HG03571 (cell line): ENCODE measurements around the gene XYLT1.

ENCODE experiments used
- ATAC-seq: cut with Tn5 transposase; IDR thresholded peaks from one replicate; pipeline ENCODE4 v1.9.1; 2021; ENCODE audit not compliant: unreplicated experiment

Gene XYLT1

GRCh38 chr16:17294856-17295255, 175.9 kb downstream of the XYLT1 start:
- ATAC-seq = no peak

- no peak for ATAC-seq
Measured at GRCh38 chr16:17293813-17294558, 176.8 kb downstream of the XYLT1 start.

GRCh38 chr16:17291289-17291688, 179.5 kb downstream of the XYLT1 start:
- ATAC-seq = no peak

DNA sequence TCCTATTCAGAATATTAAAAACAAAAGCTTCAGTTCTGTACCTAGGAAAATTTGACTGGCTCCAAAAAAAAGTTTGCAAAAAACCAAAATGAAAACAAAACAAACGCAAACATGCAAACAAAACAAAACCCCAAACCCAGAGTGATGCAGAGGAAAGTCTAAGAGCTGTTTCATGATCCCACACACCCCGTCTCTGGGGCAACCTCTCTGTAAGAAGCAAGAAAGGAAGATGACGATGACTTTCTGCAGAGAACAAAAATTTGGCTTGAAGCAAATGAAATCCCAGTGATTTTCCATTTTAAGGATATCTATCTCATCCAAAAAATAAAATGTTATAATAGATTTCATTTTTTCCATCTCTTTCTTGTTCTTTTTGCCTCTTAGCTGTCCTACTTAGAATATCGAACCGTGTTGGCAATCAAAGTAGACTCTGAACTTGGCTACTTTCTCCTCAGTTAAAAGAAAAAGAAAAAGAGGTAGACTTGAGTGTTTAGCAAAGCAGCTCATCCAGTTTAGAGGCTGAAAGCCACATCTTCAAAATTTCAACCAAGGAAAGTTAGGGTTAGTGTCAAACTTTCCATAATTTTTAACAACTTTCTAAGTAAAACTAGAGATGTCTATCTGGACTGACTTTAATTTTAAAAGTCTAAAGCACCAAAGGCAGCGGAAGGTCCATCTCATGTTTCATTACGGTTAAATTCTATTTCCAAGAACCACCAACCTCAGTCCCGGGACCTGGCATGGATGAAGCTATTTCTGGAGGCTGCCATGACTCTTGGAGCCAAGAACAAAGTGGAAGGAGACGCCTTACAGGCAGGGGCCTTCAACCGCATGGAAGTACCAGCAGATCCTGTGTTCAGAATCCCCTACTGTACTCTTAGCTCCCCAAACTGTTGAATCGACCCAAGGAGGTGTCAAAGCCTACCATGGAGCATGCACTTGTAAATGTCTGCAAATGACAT, 180.8 kb downstream of the XYLT1 start:
- no peak for ATAC-seq

DNA sequence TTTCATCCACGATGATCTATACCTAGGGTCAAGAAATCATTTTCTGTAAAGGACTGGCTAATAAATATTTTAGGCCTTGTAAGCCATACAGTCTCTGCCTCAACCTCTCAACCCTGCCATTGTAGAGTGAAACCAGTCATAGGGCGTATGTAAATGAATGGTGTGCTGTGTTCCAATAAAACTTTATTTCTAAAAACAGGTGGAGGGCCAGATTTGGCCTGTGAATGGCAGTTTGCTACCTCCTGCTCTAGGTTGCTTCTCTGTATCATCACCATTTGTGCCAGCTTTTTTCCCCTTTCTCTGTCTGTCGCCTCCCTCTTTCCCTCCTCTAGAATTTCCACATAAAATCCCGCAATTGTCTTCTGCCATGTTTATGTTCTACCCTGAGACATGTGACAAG, 181.7 kb downstream of the XYLT1 start:
- no peak for ATAC-seq

DNA sequence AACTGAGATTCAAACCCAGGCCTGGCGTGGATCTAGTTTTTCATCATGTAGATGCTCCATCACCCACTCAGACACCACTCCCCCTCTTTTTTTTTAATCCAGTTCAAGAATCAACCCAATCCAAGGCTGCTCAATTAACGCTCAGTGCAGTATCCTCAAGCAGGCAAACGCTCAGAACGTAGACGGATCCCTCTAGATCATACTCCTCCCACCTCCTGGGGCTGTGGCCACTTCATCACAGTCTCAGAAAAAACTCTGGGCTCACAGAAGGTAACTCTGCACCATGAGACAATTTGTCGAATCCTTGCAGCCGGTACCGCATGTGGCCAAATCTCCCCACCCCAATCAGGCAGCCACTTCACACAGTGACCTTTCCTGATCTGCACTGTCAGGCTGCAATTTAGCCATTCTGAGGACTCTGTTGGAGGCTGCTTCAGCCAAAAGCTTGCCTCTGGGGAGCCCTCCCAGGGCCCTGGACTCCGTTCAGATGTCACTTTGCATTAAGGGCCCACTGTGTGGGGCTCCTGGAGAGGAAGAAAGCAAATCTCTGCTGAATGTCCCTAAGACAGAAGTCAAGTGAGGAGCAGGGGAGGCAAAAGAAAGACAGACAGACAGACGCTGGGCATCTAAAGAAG, 183.5 kb downstream of the XYLT1 start:
- ATAC-seq = no peak

- no peak for ATAC-seq
Measured at GRCh38 chr16:17286443-17286842, 184.3 kb downstream of the XYLT1 start.

DNA sequence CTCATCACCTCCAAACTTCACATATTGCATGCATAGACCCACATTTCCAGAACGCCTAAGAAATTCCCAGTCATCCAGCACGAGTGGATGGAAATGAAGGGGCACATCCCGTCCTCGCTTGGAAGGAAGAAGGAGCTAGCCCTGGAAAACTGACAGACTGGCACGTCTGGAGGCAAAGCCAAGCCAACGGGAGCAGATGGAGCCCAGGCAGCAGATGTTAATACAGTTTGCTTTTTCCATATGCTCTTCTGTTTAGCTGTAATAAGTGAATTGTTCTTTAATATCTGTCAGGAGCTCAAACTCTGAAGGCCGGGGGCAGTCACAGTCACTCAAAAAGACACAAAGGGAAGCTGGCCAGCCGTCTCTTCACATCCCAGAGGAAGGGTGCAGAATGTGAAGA, 187.7 kb downstream of the XYLT1 start:
- no peak for ATAC-seq

DNA sequence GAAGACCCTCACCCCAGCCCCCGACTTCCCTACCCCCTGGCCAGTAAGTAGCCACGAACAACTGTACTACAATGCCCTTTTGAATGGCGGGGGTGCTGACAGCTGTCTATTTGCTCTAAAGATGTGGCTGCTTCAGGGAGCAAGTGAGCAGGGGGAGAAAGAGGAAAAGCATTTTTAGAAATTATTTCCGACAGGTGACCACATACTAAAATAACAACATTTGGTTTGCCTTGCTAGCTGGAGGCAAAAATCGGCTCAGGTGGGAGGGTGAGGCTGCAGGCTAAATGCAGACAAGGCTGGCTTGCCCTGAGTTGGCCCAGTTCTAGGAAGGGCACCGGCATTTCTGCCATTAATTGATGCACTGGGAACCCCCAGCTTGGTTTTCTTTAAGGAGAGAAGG, 188.5 kb downstream of the XYLT1 start:
- no peak for ATAC-seq

- ATAC-seq = no peak
Measured at GRCh38 chr16:17281052-17281451, 189.7 kb downstream of the XYLT1 start.

DNA sequence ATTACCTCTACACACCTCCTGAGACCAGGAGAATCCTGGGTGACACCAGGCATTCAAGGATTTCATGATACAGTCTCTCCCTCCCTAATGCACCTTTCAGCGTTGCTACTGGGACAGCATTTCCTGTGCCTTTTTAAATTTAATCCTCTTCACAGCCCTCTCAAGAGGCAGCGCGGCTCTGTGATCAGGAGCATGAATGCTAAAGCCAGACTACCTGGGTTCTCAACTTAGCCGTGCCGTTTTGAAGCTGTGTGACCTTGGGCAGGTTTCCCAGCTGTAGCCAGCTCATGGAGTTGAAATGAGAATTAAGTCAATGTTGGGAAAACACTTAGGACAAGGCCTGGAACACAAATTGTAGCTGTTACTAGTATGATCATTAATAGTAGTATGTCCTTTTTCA, 191.8 kb downstream of the XYLT1 start:
- no peak for ATAC-seq

DNA sequence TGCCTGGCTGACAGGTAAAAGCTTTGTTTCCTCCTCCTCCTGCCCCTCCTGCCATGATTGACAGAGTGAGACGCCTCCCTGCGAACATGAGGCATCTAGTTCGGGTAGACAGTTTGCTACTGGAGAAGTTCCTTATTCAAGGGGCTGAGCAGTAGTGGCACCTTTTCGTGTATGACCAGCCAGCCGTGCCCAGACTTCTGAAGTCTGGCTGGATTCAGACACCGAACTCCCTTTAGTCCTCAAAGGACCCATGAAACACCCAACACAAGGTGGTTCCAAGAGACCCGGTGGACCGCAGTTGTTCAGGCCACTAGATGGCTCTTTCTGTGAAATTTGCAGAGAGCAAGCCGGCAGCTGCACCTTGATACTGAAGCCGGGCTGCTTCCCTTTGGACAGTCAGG, 192.8 kb downstream of the XYLT1 start:
- ATAC-seq = no peak

DNA sequence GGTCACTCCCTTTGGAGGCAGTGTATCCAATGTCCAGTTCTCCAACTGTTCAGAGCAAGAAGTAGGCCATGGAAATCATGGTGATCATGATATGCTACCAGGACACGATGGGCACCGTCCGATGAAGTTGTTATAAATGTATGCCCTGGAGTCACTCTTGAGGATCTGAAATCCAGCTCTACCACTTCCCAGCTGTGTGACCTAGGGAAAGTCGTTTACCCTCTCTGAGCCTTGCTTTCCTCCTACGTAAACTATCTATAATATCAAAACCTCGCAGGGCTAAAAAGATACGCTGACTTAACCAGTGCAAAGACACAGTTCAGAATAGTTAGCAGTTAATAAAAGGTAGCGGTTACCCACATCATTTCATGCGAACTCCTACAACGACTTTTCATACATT, 194.2 kb downstream of the XYLT1 start:
- ATAC-seq = no peak

GRCh38 chr16:17276010-17276530, 194.7 kb downstream of the XYLT1 start:
- ATAC-seq = no peak

DNA sequence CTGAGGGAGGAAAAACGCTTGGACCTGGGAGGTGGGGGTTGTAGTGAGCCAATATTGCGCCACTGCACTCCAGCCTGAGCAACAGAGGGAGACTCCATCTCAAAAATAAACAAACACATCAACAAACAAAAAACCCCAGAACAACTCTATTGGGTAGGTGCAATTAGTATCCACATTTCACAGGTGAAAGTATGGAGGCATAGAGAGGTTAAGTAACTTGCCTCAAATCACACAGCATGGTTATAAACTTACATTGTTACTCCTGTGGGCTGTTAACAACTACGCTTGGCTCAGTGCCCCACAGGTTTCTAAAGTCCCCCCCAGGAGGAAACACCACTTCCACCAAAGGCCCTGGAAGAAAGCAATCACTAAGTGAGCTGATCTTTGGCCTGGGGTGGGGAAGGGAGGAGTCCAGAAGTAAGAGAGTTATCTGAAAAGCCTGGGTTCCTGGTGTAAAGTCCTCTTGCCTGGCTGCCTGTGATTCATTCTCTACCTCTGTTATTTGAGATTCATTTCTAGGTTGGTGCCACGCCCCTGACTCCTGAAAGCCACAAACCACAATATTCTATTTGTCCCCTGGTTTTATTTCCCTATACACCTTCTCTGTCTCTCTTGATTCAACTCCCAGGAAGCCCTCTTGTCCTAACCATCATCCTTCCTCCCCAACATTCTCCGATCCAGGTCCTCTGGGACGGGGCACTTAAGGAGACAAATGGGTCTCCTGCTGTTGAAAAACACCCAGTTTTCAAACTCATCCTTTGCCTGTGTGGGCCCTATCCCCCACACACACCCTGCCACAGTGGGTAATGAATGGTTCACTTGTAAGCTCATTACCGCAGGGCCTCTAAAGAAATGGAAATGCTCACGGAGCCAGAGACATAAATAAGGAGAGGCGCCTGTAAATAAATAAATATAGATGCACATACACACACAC, 195.4 kb downstream of the XYLT1 start:
- no peak for ATAC-seq

DNA sequence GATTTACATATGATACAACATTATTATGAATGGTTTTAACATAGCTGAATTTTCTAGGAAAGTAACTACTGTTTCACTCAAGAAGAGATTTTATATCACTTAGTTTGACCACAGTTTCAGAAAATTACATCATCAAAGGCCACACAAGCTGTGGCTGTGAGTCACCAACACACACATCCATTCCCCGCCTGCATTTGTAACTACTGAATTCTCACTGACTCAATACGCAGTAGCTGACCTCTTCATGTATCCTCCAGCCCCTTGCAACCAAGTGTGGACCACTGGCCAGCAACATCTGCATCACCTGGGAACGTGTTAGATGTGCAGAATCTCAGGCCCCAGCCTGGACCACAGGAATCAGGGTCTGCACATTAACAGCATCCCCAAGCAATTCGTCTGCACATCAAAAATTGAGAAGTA, 197.6 kb downstream of the XYLT1 start:
- no peak for ATAC-seq

DNA sequence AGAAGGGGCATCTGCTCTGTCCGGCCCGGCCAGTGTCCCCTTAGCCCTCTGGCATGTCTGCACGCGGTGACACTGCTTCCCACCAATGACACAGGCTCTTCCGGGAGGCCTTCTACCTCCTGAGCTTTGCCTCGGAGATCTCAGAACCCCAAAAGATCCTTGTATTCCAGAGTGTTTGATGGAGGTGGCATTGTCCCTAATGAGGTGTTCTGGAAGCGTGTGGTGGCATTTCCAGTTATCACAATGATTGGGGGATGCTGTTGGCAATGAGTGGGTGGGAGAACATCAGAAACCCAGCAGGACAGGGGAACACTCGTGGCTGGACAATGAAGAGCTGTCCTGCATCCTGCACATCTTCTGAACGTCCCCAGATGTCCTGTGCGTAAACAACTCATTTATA, 198.0 kb downstream of the XYLT1 start:
- no peak for ATAC-seq

DNA sequence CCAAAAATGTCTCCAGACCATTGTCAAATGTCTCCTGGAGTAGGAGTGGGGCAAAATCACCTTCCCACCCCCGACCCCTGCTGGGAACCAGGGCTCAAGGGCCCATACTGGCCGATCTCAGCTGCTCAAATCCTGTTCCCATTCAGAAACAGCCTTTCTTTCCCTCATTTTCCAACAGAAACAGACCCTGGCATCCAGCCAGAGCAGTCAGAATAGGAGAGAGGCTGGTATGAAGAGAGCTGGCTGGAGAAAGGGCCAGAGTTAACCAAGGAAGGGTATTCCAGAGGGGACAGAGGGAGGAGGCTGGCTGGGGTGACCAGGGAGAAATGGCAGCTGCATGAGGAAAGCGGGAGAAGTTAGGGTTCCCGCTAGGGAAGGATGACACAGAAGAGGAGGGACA, 199.1 kb downstream of the XYLT1 start:
- no peak for ATAC-seq

GRCh38 chr16:17270683-17271109, 200.1 kb downstream of the XYLT1 start:
- ATAC-seq = no peak

DNA sequence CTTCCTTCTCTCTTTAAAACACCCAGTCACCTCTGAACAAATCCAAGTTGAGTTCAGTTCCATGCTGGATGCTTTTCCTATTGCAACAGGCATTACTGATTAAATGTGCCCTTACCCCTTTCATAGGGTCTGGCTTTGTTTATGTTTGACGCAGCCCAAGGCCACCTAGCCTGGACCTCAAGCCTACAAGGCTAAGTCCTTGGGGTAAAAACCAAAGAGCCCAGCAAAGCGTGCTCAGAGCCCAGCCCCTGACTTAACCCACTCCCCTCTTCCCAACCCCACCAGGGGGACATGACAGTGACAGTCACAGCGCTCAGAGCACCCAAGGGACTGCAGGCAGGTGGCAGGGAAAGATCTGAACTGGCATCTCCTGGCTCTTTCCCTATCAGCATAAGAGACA, 200.6 kb downstream of the XYLT1 start:
- no peak for ATAC-seq
